ENCODE measurements around the gene SLC10A3.

Gene SLC10A3

GRCh38 chrX:154490414-154491083 is at the start of gene SLC10A3:
TSS of gene SLC10A3 (minus strand) at chrX:154490629. CDS start at chrX:154488940, 1,689 bp downstream.
- DNase-seq (ENCODE audit: low spot score), result peak; percentile 96

GRCh38 chrX:154539077-154539476 is 48.6 kb upstream of the SLC10A3 start:
- DNase-seq (ENCODE audit: low spot score), result no peak

- no peak for DNase-seq (ENCODE audit: low spot score)
Observed at GRCh38 chrX:154535892-154536291, 45.5 kb upstream of the SLC10A3 start.

- peak; percentile 85 for DNase-seq (ENCODE audit: low spot score)
Observed at GRCh38 chrX:154534526-154535322, 44.3 kb upstream of the SLC10A3 start.

GRCh38 chrX:154532690-154533089 is 42.3 kb upstream of the SLC10A3 start:
- no peak for DNase-seq (ENCODE audit: low spot score)

- DNase-seq (ENCODE audit: low spot score), result no peak
Observed at GRCh38 chrX:154531626-154532025, 41.2 kb upstream of the SLC10A3 start.

GRCh38 chrX:154530286-154530685 is 39.9 kb upstream of the SLC10A3 start:
- no peak for DNase-seq (ENCODE audit: low spot score)

GRCh38 chrX:154529206-154529612 is 38.8 kb upstream of the SLC10A3 start:
- DNase-seq (ENCODE audit: low spot score), result no peak

- peak; percentile 80 for DNase-seq (ENCODE audit: low spot score)
Observed at GRCh38 chrX:154526901-154527675, 36.7 kb upstream of the SLC10A3 start.

- no peak for DNase-seq (ENCODE audit: low spot score)
Observed at GRCh38 chrX:154525606-154526490, 35.4 kb upstream of the SLC10A3 start.

- no peak for DNase-seq (ENCODE audit: low spot score)
Observed at GRCh38 chrX:154519389-154519788, 29.0 kb upstream of the SLC10A3 start.

GRCh38 chrX:154517101-154517781 is 26.8 kb upstream of the SLC10A3 start:
- no peak for DNase-seq (ENCODE audit: low spot score)

- DNase-seq (ENCODE audit: low spot score), result peak; percentile 42
Observed at GRCh38 chrX:154516656-154517100, 26.2 kb upstream of the SLC10A3 start.

- DNase-seq (ENCODE audit: low spot score), result peak; percentile 95
Observed at GRCh38 chrX:154515966-154516655, 25.7 kb upstream of the SLC10A3 start, which contains the start of gene FAM3A. TSS of gene FAM3A (minus strand) at chrX:154516232. CDS start at chrX:154515772, 460 bp downstream.

GRCh38 chrX:154515090-154515965 is 24.9 kb upstream of the SLC10A3 start:
- no peak for DNase-seq (ENCODE audit: low spot score)

- no peak for DNase-seq (ENCODE audit: low spot score)
Observed at GRCh38 chrX:154513716-154514115, 23.3 kb upstream of the SLC10A3 start.

- no peak for DNase-seq (ENCODE audit: low spot score)
Observed at GRCh38 chrX:154512879-154513553, 22.6 kb upstream of the SLC10A3 start.

- DNase-seq (ENCODE audit: low spot score), result no peak
Observed at GRCh38 chrX:154511761-154512160, 21.3 kb upstream of the SLC10A3 start.

- no peak for DNase-seq (ENCODE audit: low spot score)
Observed at GRCh38 chrX:154509455-154509854, 19.0 kb upstream of the SLC10A3 start.

Measured in Ammon's horn (tissue), 1 donor.